Neuron (in vitro differentiated cells): ENCODE measurements around the gene NPAS2.

ENCODE experiments used
- H2AFZ ChIP-seq: one replicate; pipeline ENCODE4 v1.6.1; 2013; ENCODE audit warnings: low read depth, mild to moderate bottlenecking, inconsistent platforms, low read length, moderate library complexity
- H3K27me3 ChIP-seq: one replicate; pipeline ENCODE4 v1.6.1; 2013; ENCODE audit warnings: low read length; ENCODE audit not compliant: insufficient read depth
- H3K36me3 ChIP-seq: one replicate; pipeline ENCODE4 v1.6.1; 2013; ENCODE audit warnings: low read length; ENCODE audit not compliant: insufficient read depth
- H3K4me1 ChIP-seq: one replicate; pipeline ENCODE4 v1.6.1; 2013; ENCODE audit warnings: low read length; ENCODE audit not compliant: insufficient read depth
- H3K4me3 ChIP-seq: 2 replicates; pipeline ENCODE4 v1.5.1; 2013; ENCODE audit warnings: mild to moderate bottlenecking, low read length, moderate library complexity
- H3K9me3 ChIP-seq: one replicate; pipeline ENCODE4 v1.6.1; 2013; ENCODE audit warnings: low read length

NPAS2 gene

GRCh38 chr2:100855606-100856005 lies 35.7 kb downstream of the NPAS2 start:
- Histone ChIP-seq H3K36me3 (no peaks in the 10 kb centered on the region), H2AFZ (no peak overlapping the region), H3K9me3 (no peaks in the 10 kb centered on the region), H3K27me3 (no peaks in the 10 kb centered on the region), H3K4me1 (no peaks in the 10 kb centered on the region), H3K4me3 (no peak overlapping the region)

GRCh38 chr2:100856732-100857131 lies 36.8 kb downstream of the NPAS2 start:
- Histone ChIP-seq H2AFZ (no peak overlapping the region), H3K4me1 (no peaks in the 10 kb centered on the region), H3K36me3 (no peaks in the 10 kb centered on the region), H3K9me3 (no peaks in the 10 kb centered on the region), H3K27me3 (no peaks in the 10 kb centered on the region), H3K4me3 (no peak overlapping the region)

- no peaks in the 10 kb centered on the region for H3K36me3 ChIP-seq
- no peaks in the 10 kb centered on the region for H3K4me1 ChIP-seq
- no peaks in the 10 kb centered on the region for H3K27me3 ChIP-seq
- H3K9me3 ChIP-seq: no peaks in the 10 kb centered on the region
- no peak overlapping the region for H2AFZ ChIP-seq
- H3K4me3 ChIP-seq: no peak overlapping the region
Observed at GRCh38 chr2:100857341-100857740, 37.4 kb downstream of the NPAS2 start.

- H3K36me3 ChIP-seq: no peaks in the 10 kb centered on the region
- no peak overlapping the region for H2AFZ ChIP-seq
- no peaks in the 10 kb centered on the region for H3K9me3 ChIP-seq
- no peaks in the 10 kb centered on the region for H3K4me1 ChIP-seq
- H3K4me3 ChIP-seq: no peak overlapping the region
- H3K27me3 ChIP-seq: no peaks in the 10 kb centered on the region
Observed at GRCh38 chr2:100857915-100858314, 38.0 kb downstream of the NPAS2 start.

GRCh38 chr2:100859902-100860301 lies 40.0 kb downstream of the NPAS2 start:
- Histone ChIP-seq H3K9me3 (no peaks in the 10 kb centered on the region), H2AFZ (no peak overlapping the region), H3K36me3 (no peaks in the 10 kb centered on the region), H3K27me3 (no peaks in the 10 kb centered on the region), H3K4me3 (no peak overlapping the region), H3K4me1 (no peaks in the 10 kb centered on the region)

- Histone ChIP-seq H3K9me3 (no peaks in the 10 kb centered on the region), H3K4me1 (no peaks in the 10 kb centered on the region), H2AFZ (no peak overlapping the region), H3K4me3 (no peak overlapping the region), H3K27me3 (no peaks in the 10 kb centered on the region), H3K36me3 (no peaks in the 10 kb centered on the region)
Observed at GRCh38 chr2:100861340-100861739, 41.4 kb downstream of the NPAS2 start.

GRCh38 chr2:100862081-100862480 lies 42.1 kb downstream of the NPAS2 start:
- Histone ChIP-seq H3K4me1 (no peaks in the 10 kb centered on the region), H3K4me3 (no peak overlapping the region), H3K27me3 (no peaks in the 10 kb centered on the region), H3K36me3 (no peaks in the 10 kb centered on the region), H2AFZ (no peak overlapping the region), H3K9me3 (no peaks in the 10 kb centered on the region)

- Histone ChIP-seq H2AFZ (no peak overlapping the region), H3K36me3 (no peaks in the 10 kb centered on the region), H3K27me3 (no peaks in the 10 kb centered on the region), H3K9me3 (no peaks in the 10 kb centered on the region), H3K4me3 (no peak overlapping the region), H3K4me1 (no peaks in the 10 kb centered on the region)
Observed at GRCh38 chr2:100865816-100866460, 46.0 kb downstream of the NPAS2 start.

GRCh38 chr2:100868083-100868482 lies 48.1 kb downstream of the NPAS2 start:
- no peaks in the 10 kb centered on the region for H3K9me3 ChIP-seq
- H3K4me3 ChIP-seq: no peak overlapping the region
- no peaks in the 10 kb centered on the region for H3K36me3 ChIP-seq
- H3K4me1 ChIP-seq: no peaks in the 10 kb centered on the region
- H3K27me3 ChIP-seq: no peaks in the 10 kb centered on the region
- no peak overlapping the region for H2AFZ ChIP-seq

- no peaks in the 10 kb centered on the region for H3K27me3 ChIP-seq
- no peaks in the 10 kb centered on the region for H3K9me3 ChIP-seq
- no peak overlapping the region for H2AFZ ChIP-seq
- no peaks in the 10 kb centered on the region for H3K36me3 ChIP-seq
- H3K4me1 ChIP-seq: no peaks in the 10 kb centered on the region
- no peak overlapping the region for H3K4me3 ChIP-seq
Observed at GRCh38 chr2:100869120-100869519, 49.2 kb downstream of the NPAS2 start.

- Histone ChIP-seq H3K36me3 (no peaks in the 10 kb centered on the region), H3K4me3 (no peak overlapping the region), H2AFZ (no peak overlapping the region), H3K27me3 (no peaks in the 10 kb centered on the region), H3K4me1 (peaks cover 4% of the 10 kb centered on the region), H3K9me3 (no peaks in the 10 kb centered on the region)
Observed at GRCh38 chr2:100870652-100871531, 51.0 kb downstream of the NPAS2 start.

- Histone ChIP-seq H3K4me1 (peaks cover 4% of the 10 kb centered on the region), H3K27me3 (no peaks in the 10 kb centered on the region), H3K36me3 (no peaks in the 10 kb centered on the region), H2AFZ (no peak overlapping the region), H3K9me3 (no peaks in the 10 kb centered on the region), H3K4me3 (no peak overlapping the region)
Observed at GRCh38 chr2:100875516-100876230, 55.7 kb downstream of the NPAS2 start.

GRCh38 chr2:100876231-100876860 lies 56.4 kb downstream of the NPAS2 start:
- H3K4me1 ChIP-seq: peaks cover 4% of the 10 kb centered on the region
- H3K4me3 ChIP-seq: no peak overlapping the region
- no peaks in the 10 kb centered on the region for H3K27me3 ChIP-seq
- H3K9me3 ChIP-seq: no peaks in the 10 kb centered on the region
- no peak overlapping the region for H2AFZ ChIP-seq
- no peaks in the 10 kb centered on the region for H3K36me3 ChIP-seq
